Pancreas (tissue), 10 donors: ENCODE results near the gene GNA12. TPM values are rescaled to one million over a fixed set of nuclear protein-coding genes. Genes with fewer than 3 reads are reported as not detected.
A peak's percentile ranks its signal among the peaks of the same experiment; 100 is the strongest.

Experiments used
- ATAC-seq, 4 donors: fragments of 200-7000 bp; cut with Tn5 transposase; one replicate each; pipeline versions ENCODE4 v1.8.0 to v1.9.1; 2020; ENCODE audit warnings: mild to moderate bottlenecking in 4 of 4, moderate library complexity in 4 of 4
- DNase-seq, 6 donors: peaks; one replicate each; pipeline ENCODE4 v3.0.0-alpha.2; 2020
- FAIRE-seq: peaks from 2 replicates; lab custom pipeline; 2012; peaks lifted over from hg19 to GRCh38; lab: Jason Lieb, UNC
- H3K27ac ChIP-seq, 4 donors: fragments of 200-600 bp; sonication (generic); 1 replicate in 3 of 4; 2 replicates in 1 of 4; pipeline versions ENCODE4 v1.5.0 to v1.8.0; 2020
- H3K27me3 ChIP-seq, 4 donors: fragments of 200-600 bp; one replicate each; pipeline ENCODE4 v1.8.0; 2021
- H3K36me3 ChIP-seq, 3 donors: fragments of 200-600 bp; sonication (generic) in 1 of 3; one replicate each; pipeline versions ENCODE4 v1.5.0 to v1.8.0; 2020 to 2021
- H3K4me1 ChIP-seq, 3 donors: fragments of 200-600 bp; one replicate each; pipeline ENCODE4 v1.8.0; 2021
- H3K4me3 ChIP-seq, 4 donors: fragments of 200-600 bp; sonication (generic) in 2 of 4; one replicate each; pipeline versions ENCODE4 v1.5.0 to v1.8.0; 2020 to 2021
- H3K9me3 ChIP-seq, 4 donors: fragments of 200-600 bp; one replicate each; pipeline ENCODE4 v1.8.0; 2021
- WGBS, 2 donors: extraction: QIAGEN DNeasy Blood & Tissue Kit; methylation state at CpG; one replicate each; pipeline ENCODE4 v1.1.7; 2013; 5-methylcytosine and 5-hydroxymethylcytosine counted together
- intact Hi-C, 3 donors: fragments of 100-400 bp; cut with DNase I; formaldehyde crosslinking; loops; one replicate each; pipeline versions ENCODE4 v1.11.1 to v1.14.2; 2022
- polyA plus RNA-seq, 2 donors: library from polyadenylated mRNA; stranded (reverse); fragments of 200-250 nt; gene quantifications; one replicate each; pipeline ENCODE4 v1.2.3, GENCODE V29; 2013
- total RNA-seq, 6 donors: library from RNA; stranded (reverse); fragmentation: NEBNext Ultra II Directional in 4 of 6; extraction: Animal tissue kit (Norgen Biotek cat#: 25700) in 4 of 6; gene quantifications; one replicate each; pipeline versions ENCODE4 v1.2.1 to v1.2.4, GENCODE V29; 2021 to 2023
- TF ChIP-seq, protein P1 (sequence below), 4 donors: fragments of 200-600 bp; sonication (generic) in 3 of 4; IDR thresholded peaks; one replicate each; pipeline versions ENCODE4 v1.5.0 to v1.8.0; 2021; ENCODE audit warnings: antibody characterized with exemption in 4 of 4
- donor health status: healthy with polysubstance abuse.
- donor health status: DM: no; HTN: no; CAD: no; lungs with moderate emphysema.
- donor health status: DM: no; HTN: no; CAD: no.
- donor health status: control.
- donor health status: control.
- donor health status: Bipolar disorder and iron deficiency.
- donor health status: DM: yes; HTN: yes; CAD: no.
- donor health status: DM: no; HTN: no; CAD: no.
- donor health status: DM: no; HTN: no; CAD: no.
- donor health status: DM: yes; HTN: yes; CAD: no.

The GNA12 gene
- total and polyA plus RNA-seq, 8 donors, result 7.5 to 23.0 (median 15.9) TPM

- ATAC-seq, result no peak
- FAIRE-seq, result no peak
- H3K27me3 ChIP-seq, result no peaks in the 10 kb centered on the region
- TF ChIP-seq, protein P1, sequence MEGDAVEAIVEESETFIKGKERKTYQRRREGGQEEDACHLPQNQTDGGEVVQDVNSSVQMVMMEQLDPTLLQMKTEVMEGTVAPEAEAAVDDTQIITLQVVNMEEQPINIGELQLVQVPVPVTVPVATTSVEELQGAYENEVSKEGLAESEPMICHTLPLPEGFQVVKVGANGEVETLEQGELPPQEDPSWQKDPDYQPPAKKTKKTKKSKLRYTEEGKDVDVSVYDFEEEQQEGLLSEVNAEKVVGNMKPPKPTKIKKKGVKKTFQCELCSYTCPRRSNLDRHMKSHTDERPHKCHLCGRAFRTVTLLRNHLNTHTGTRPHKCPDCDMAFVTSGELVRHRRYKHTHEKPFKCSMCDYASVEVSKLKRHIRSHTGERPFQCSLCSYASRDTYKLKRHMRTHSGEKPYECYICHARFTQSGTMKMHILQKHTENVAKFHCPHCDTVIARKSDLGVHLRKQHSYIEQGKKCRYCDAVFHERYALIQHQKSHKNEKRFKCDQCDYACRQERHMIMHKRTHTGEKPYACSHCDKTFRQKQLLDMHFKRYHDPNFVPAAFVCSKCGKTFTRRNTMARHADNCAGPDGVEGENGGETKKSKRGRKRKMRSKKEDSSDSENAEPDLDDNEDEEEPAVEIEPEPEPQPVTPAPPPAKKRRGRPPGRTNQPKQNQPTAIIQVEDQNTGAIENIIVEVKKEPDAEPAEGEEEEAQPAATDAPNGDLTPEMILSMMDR (IDR thresholded peaks at IDR 0.05), result no peak
- intact Hi-C loops, result no loop called here
- WGBS, 2 donors, result 86 to 90% methylated on average over 21 of the region's 21 CpGs
- no peak overlapping the region for H3K4me3 ChIP-seq
- H3K4me1 ChIP-seq, result peaks cover 0 to 14% (median 0%) of the 10 kb centered on the region in 3 donors
- no peaks in the 10 kb centered on the region for H3K36me3 ChIP-seq
- no peak for DNase-seq
- H3K9me3 ChIP-seq, result no peaks in the 10 kb centered on the region
- H3K27ac ChIP-seq, result no peak overlapping the region
Measured at GRCh38 chr7:2807845-2808772, 36.0 kb downstream of the GNA12 start.

GRCh38 chr7:2807460-2807844 is 36.7 kb downstream of the GNA12 start:
- ATAC-seq (no peak), DNase-seq (no peak), FAIRE-seq (no peak)
- intact Hi-C loops, result no loop called here
- 84 to 86% methylated on average over 5 of the region's 5 CpGs for WGBS, 2 donors
- no peaks in the 10 kb centered on the region for H3K36me3 ChIP-seq
- peaks cover 0 to 18% (median 4%) of the 10 kb centered on the region in 3 donors for H3K4me1 ChIP-seq
- TF ChIP-seq, protein P1 (IDR thresholded peaks at IDR 0.05), result no peak
- no peak overlapping the region for H3K27ac ChIP-seq
- no peaks in the 10 kb centered on the region for H3K27me3 ChIP-seq
- H3K4me3 ChIP-seq, result no peak overlapping the region
- H3K9me3 ChIP-seq, result no peaks in the 10 kb centered on the region

DNA sequence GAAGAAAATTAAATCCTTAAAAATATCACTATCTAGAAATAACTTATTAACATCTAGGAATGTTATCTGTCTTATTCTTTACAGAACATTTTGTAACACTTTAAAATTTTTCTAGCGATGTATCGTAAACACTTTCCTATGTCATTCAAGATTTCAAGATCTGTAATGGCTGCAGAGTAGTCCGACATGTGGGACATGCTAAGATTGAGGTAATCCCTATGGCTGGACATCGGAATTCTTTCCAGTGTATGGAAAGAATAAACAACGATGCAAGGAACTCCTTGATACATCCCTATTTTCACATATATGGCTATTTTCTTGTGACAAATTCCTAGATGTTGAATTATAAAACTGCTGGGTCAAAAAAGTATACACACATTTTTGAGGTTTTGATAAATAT is 37.5 kb downstream of the GNA12 start:
- intact Hi-C loops, result no loop called here
- FAIRE-seq, result no peak
- TF ChIP-seq, protein P1 (IDR thresholded peaks at IDR 0.05), result no peak
- Histone ChIP-seq H3K9me3 (no peaks in the 10 kb centered on the region), H3K4me3 (no peak overlapping the region), H3K4me1 (peaks cover 0 to 17% (median 11%) of the 10 kb centered on the region in 3 donors), H3K27ac (no peak overlapping the region), H3K27me3 (no peaks in the 10 kb centered on the region), H3K36me3 (no peaks in the 10 kb centered on the region)
- no peak for DNase-seq
- no peak for ATAC-seq
- WGBS, 2 donors, result 87 to 91% methylated on average over 5 of the region's 5 CpGs

GRCh38 chr7:2805213-2805944 is 38.7 kb downstream of the GNA12 start:
- FAIRE-seq (no peak), ATAC-seq (peak in 1 of 4 donors; percentile 21), DNase-seq (no peak)
- Histone ChIP-seq H3K27me3 (no peaks in the 10 kb centered on the region), H3K4me3 (no peak overlapping the region), H3K4me1 (peaks cover 0 to 19% (median 14%) of the 10 kb centered on the region in 3 donors), H3K9me3 (no peaks in the 10 kb centered on the region), H3K36me3 (no peaks in the 10 kb centered on the region), H3K27ac (no peak overlapping the region)
- WGBS, 2 donors, result 90 to 92% methylated on average over 18 of the region's 18 CpGs
- TF ChIP-seq, protein P1 (IDR thresholded peaks at IDR 0.05), result no peak
- intact Hi-C loops, result no loop called here
